HCT116 (cell line): Measurements from ENCODE around the gene PFKP. TPM values are rescaled to one million over a fixed set of nuclear protein-coding genes. Genes with fewer than 3 reads are reported as not detected.

ENCODE experiments used
- ATAC-seq: fragments of 200-7000 bp; cut with Tn5 transposase; 2 replicates; pipeline ENCODE4 v1.9.1; 2020; ENCODE audit warnings: mild to moderate bottlenecking, moderate library complexity
- BruUV-seq: library from RNA; stranded (reverse); fragments of 400-500 nt; replicated peaks from 2 replicates; lab custom pipeline; 2021; lab: Mats Ljungman, UMichigan
- CTCF ChIA-PET: fragments of 300-600 bp; sonication (Branson Sonifier 250); formaldehyde crosslinking; loops from one replicate; lab custom pipeline; 2021; ENCODE audit warnings: antibody characterized with exemption; lab: Charles Lee
- POLR2A ChIA-PET: fragments of 300-600, 350-600 bp; sonication (Branson Sonifier 250); formaldehyde crosslinking; loops from one replicate; lab custom pipeline; 2021; ENCODE audit warnings: antibody characterized with exemption; lab: Charles Lee
- RAD21 ChIA-PET, 2 experiments: fragments of 300-600 bp; sonication (Branson Sonifier 250); formaldehyde crosslinking; loops; one replicate each; lab custom pipeline; 2023; ENCODE audit warnings: low total read pairs in 2 of 2; ENCODE audit not compliant: uncharacterized antibody in 2 of 2, unreplicated experiment in 2 of 2, low non-redundant PET in 1 of 2; lab: Charles Lee
- DNase-seq: peaks from one replicate; pipeline ENCODE4 v3.0.0-alpha.2; 2010; ENCODE audit warnings: low read depth, low spot score
- H2AFZ ChIP-seq: fragments of 200-600 bp; shearing (Covaris generic), sonication (generic); 2 replicates; pipeline ENCODE4 v1.6.1; 2017; ENCODE audit warnings: low read depth, mixed run types, mixed read lengths, antibody characterized with exemption, low read length; ENCODE audit not compliant: poor library complexity, severe bottlenecking
- H3K27ac ChIP-seq: 2 replicates; pipeline ENCODE4 v1.5.1; 2012; ENCODE audit warnings: low read depth, low read length
- H3K27me3 ChIP-seq: fragments of 200-600 bp; sonication (generic); 2 replicates; pipeline ENCODE4 v1.6.1; 2016; ENCODE audit warnings: mixed run types, low read length, mixed read lengths; ENCODE audit not compliant: insufficient read depth
- H3K36me3 ChIP-seq, 2 experiments: fragments of 200-500 bp in 1 of 2; fragments of 200-600 bp in 1 of 2; sonication (Bioruptor generic) in 1 of 2; sonication (generic) in 1 of 2; 2 replicates each; pipeline versions ENCODE4 v1.5.1 to v1.6.1; 2014 to 2016; ENCODE audit warnings: low read length in 2 of 2, inconsistent platforms in 1 of 2, mixed read lengths in 1 of 2, mixed run types in 1 of 2; ENCODE audit not compliant: insufficient read depth in 2 of 2, control insufficient read depth in 1 of 2
- H3K4me1 ChIP-seq, 2 experiments: fragments of 200-600 bp in 1 of 2; sonication (generic) in 1 of 2; 2 replicates each; pipeline versions ENCODE4 v1.5.1 to v1.6.1; 2012 to 2017; ENCODE audit warnings: low read length in 2 of 2, inconsistent platforms in 1 of 2, mild to moderate bottlenecking in 1 of 2, mixed read lengths in 1 of 2, mixed run types in 1 of 2, moderate library complexity in 1 of 2; ENCODE audit not compliant: insufficient read depth in 2 of 2, control insufficient read depth in 1 of 2
- H3K4me2 ChIP-seq: fragments of 200-600 bp; sonication (generic); 2 replicates; pipeline ENCODE4 v1.6.1; 2017; ENCODE audit warnings: mixed run types, low read length, mixed read lengths
- H3K4me3 ChIP-seq, 2 experiments: fragments of 200-600 bp in 1 of 2; sonication (generic) in 1 of 2; replicated peaks in 1 of 2; 2 replicates each; pipeline ENCODE4 v1.5.1; 2011 to 2016; ENCODE audit warnings: low read length in 2 of 2, control low read depth in 1 of 2, low read depth in 1 of 2, mild to moderate bottlenecking in 1 of 2, mixed read lengths in 1 of 2, mixed run types in 1 of 2
- H3K79me2 ChIP-seq: fragments of 200-600 bp; sonication (generic); 2 replicates; pipeline ENCODE4 v1.6.1; 2017; ENCODE audit warnings: mild to moderate bottlenecking, mixed run types, low read length, moderate library complexity, mixed read lengths; ENCODE audit not compliant: insufficient read depth
- H3K9ac ChIP-seq: fragments of 200-600 bp; sonication (generic); 2 replicates; pipeline ENCODE4 v1.6.1; 2016; ENCODE audit warnings: low read length, mixed read lengths
- H3K9me2 ChIP-seq: fragments of 200-600 bp; sonication (generic), shearing (Covaris generic); 2 replicates; pipeline ENCODE4 v1.6.1; 2017; ENCODE audit warnings: mixed run types, mild to moderate bottlenecking, moderate library complexity; ENCODE audit not compliant: insufficient read depth
- H3K9me3 ChIP-seq, 2 experiments: fragments of 200-500 bp in 1 of 2; fragments of 200-600 bp in 1 of 2; sonication (Bioruptor generic) in 1 of 2; sonication (generic) in 1 of 2; 2 replicates each; pipeline ENCODE4 v1.6.1; 2014 to 2017; ENCODE audit warnings: low read length in 2 of 2, mixed read lengths in 2 of 2, inconsistent platforms in 1 of 2, low read depth in 1 of 2, mild to moderate bottlenecking in 1 of 2, mixed run types in 1 of 2, moderate library complexity in 1 of 2; ENCODE audit not compliant: control insufficient read depth in 1 of 2, insufficient read depth in 1 of 2
- H4K20me1 ChIP-seq: fragments of 200-600 bp; sonication (generic), shearing (Covaris generic); 2 replicates; pipeline ENCODE4 v1.6.1; 2017; ENCODE audit warnings: mixed run types, mild to moderate bottlenecking, moderate library complexity; ENCODE audit not compliant: insufficient read depth
- CBX3 ChIP-seq: IDR thresholded peaks from 2 replicates; pipeline ENCODE4 v1.6.1; 2012; ENCODE audit warnings: low read depth
- CTCF ChIP-seq, 3 experiments: fragments of 200-600 bp in 1 of 3; sonication (generic) in 1 of 3; IDR thresholded peaks in 2 of 3; conservative IDR thresholded peaks in 1 of 3; 2 replicates each; pipeline ENCODE4 v1.5.1; 2012 to 2017; ENCODE audit warnings: low read depth in 2 of 3, low read length in 2 of 3, antibody characterized with exemption in 1 of 3, borderline replicate concordance in 1 of 3, control low read depth in 1 of 3, mild to moderate bottlenecking in 1 of 3, mixed read lengths in 1 of 3, mixed run types in 1 of 3, moderate library complexity in 1 of 3; ENCODE audit not compliant: insufficient read depth in 1 of 3
- EGR1 ChIP-seq: IDR thresholded peaks from 2 replicates; pipeline ENCODE4 v1.6.1; 2012; ENCODE audit warnings: low read depth
- ELF1 ChIP-seq: IDR thresholded peaks from 2 replicates; pipeline ENCODE4 v1.6.1; 2012; ENCODE audit warnings: low read depth, borderline replicate concordance
- EZH2 ChIP-seq: fragments of 200-600 bp; sonication (generic); IDR thresholded peaks from 2 replicates; pipeline ENCODE4 v1.6.1; 2017; ENCODE audit warnings: antibody characterized with exemption, mixed run types
- EZH2phosphoT487 ChIP-seq: fragments of 200-600 bp; IDR thresholded peaks from 2 replicates; pipeline ENCODE4 v1.6.1; 2018; ENCODE audit warnings: antibody characterized with exemption, borderline replicate concordance
- JUND ChIP-seq: IDR thresholded peaks from 2 replicates; pipeline ENCODE4 v1.6.1; 2012
- MAX ChIP-seq: IDR thresholded peaks from 2 replicates; pipeline ENCODE4 v1.6.1; 2012
- POLR2A ChIP-seq: IDR thresholded peaks from 2 replicates; pipeline ENCODE4 v1.7.0; 2011; ENCODE audit warnings: borderline replicate concordance; ENCODE audit not compliant: insufficient read depth, insufficient read length; ENCODE audit errors: extremely low read depth
- POLR2AphosphoS5 ChIP-seq: IDR thresholded peaks from 2 replicates; pipeline ENCODE4 v1.6.1; 2011; ENCODE audit warnings: mild to moderate bottlenecking, low read depth, low read length, moderate library complexity
- RAD21 ChIP-seq: IDR thresholded peaks from 2 replicates; pipeline ENCODE4 v1.6.1; 2012; ENCODE audit warnings: low read depth, mild to moderate bottlenecking
- REST ChIP-seq: IDR thresholded peaks from 2 replicates; pipeline ENCODE4 v1.6.1; 2012; ENCODE audit warnings: low read depth
- SP1 ChIP-seq: IDR thresholded peaks from 2 replicates; pipeline ENCODE4 v1.6.1; 2012; ENCODE audit warnings: low read depth
- ZBTB33 ChIP-seq: IDR thresholded peaks from 2 replicates; pipeline ENCODE4 v1.6.1; 2011; ENCODE audit warnings: mild to moderate bottlenecking, low read length, moderate library complexity; ENCODE audit not compliant: insufficient replicate concordance; ENCODE audit errors: extremely low read depth
- ZNF274 ChIP-seq: fragments of 200-500 bp; sonication (Bioruptor generic); IDR thresholded peaks from 2 replicates; pipeline ENCODE4 v1.6.1; 2014; ENCODE audit warnings: mild to moderate bottlenecking, low read depth, low read length, inconsistent platforms
- intact Hi-C: fragments of 100-400 bp; cut with micrococcal nuclease; formaldehyde crosslinking; loops from 2 replicates; pipeline ENCODE4 v1.10.0; 2022
- total RNA-seq: library from RNA; stranded (reverse); gene quantifications from one replicate; pipeline ENCODE4 v1.2.1, GENCODE V29; 2021; ENCODE audit not compliant: unreplicated experiment

Gene PFKP
- total RNA-seq, 1 experiment from 2014 or later = 237 TPM

GRCh38 chr10:3115685-3116084 lies 48.3 kb downstream of the PFKP start:
- peaks cover 26% of the 10 kb centered on the region for H3K79me2 ChIP-seq
- H3K4me1 ChIP-seq = no peaks in the 10 kb centered on the region
- no peaks in the 10 kb centered on the region for H3K27me3 ChIP-seq
- DNase-seq (no peak), ATAC-seq (no peak)
- H3K4me3 ChIP-seq = no peak overlapping the region
- no peaks in the 10 kb centered on the region for H4K20me1 ChIP-seq
- H2AFZ ChIP-seq = no peak overlapping the region
- POLR2A ChIA-PET = no interaction called here
- H3K9me2 ChIP-seq = no peaks in the 10 kb centered on the region
- H3K27ac ChIP-seq = no peak overlapping the region
- no peak overlapping the region for H3K4me2 ChIP-seq
- no peak overlapping the region for H3K9ac ChIP-seq
- TF ChIP-seq REST (no peak), POLR2A (no peak), RAD21 (no peak), POLR2AphosphoS5 (no peak), ZBTB33 (no peak), ZNF274 (no peak), ELF1 (no peak), EGR1 (no peak), CBX3 (no peak), SP1 (no peak), MAX (no peak), EZH2phosphoT487 (no peak), JUND (no peak), CTCF (IDR thresholded peaks at IDR 0.05 in 2 of 3, conservative IDR thresholded peaks at IDR 0.05 in 1 of 3; ENCODE audit: borderline replicate concordance in 1 of 3, insufficient read depth in 1 of 3, low read depth in 2 of 3, low read length in 2 of 3) (no peak), EZH2 (no peak)
- BruUV-seq = no TSS peak
- RAD21 ChIA-PET = no interaction called here
- CTCF ChIA-PET = no interaction called here
- H3K36me3 ChIP-seq = peaks cover 49 to 70% of the 10 kb centered on the region in 2 experiments
- H3K9me3 ChIP-seq = no peaks in the 10 kb centered on the region
- intact Hi-C loops = no loop called here
